ENCODE results near the gene TTC28.

The TTC28 gene

GRCh38 chr22:28408709-28409108, 270.9 kb downstream of the TTC28 start:
- in situ Hi-C loops (cut with MboI; ENCODE audit: low sequenced_read_pairs, unreplicated experiment), result no loop called here
- DNase-seq (ENCODE audit: low spot score), result no peak
- no peak for TF ChIP-seq CTCF (IDR thresholded peaks at IDR 0.05; ENCODE audit: borderline replicate concordance, control extremely low read depth, extremely low read depth, insufficient read depth, missing control alignments)

GRCh38 chr22:28407645-28408044, 272.0 kb downstream of the TTC28 start:
- DNase-seq (ENCODE audit: low spot score), result no peak
- in situ Hi-C loops (cut with MboI; ENCODE audit: low sequenced_read_pairs, unreplicated experiment), result no loop called here
- TF ChIP-seq CTCF (IDR thresholded peaks at IDR 0.05; ENCODE audit: borderline replicate concordance, control extremely low read depth, extremely low read depth, insufficient read depth, missing control alignments), result no peak

GRCh38 chr22:28406246-28406645, 273.4 kb downstream of the TTC28 start:
- no peak for TF ChIP-seq CTCF (IDR thresholded peaks at IDR 0.05; ENCODE audit: borderline replicate concordance, control extremely low read depth, extremely low read depth, insufficient read depth, missing control alignments)
- no peak for DNase-seq (ENCODE audit: low spot score)
- in situ Hi-C loops (cut with MboI; ENCODE audit: low sequenced_read_pairs, unreplicated experiment), result no loop called here

GRCh38 chr22:28405588-28405987, 274.1 kb downstream of the TTC28 start:
- in situ Hi-C loops (cut with MboI; ENCODE audit: low sequenced_read_pairs, unreplicated experiment), result no loop called here
- DNase-seq (ENCODE audit: low spot score), result no peak
- TF ChIP-seq CTCF (IDR thresholded peaks at IDR 0.05; ENCODE audit: borderline replicate concordance, control extremely low read depth, extremely low read depth, insufficient read depth, missing control alignments), result no peak

GRCh38 chr22:28402539-28402938, 277.1 kb downstream of the TTC28 start:
- peak; percentile 48 for DNase-seq (ENCODE audit: low spot score)
- in situ Hi-C loops (cut with MboI; ENCODE audit: low sequenced_read_pairs, unreplicated experiment), result no loop called here
- no peak for TF ChIP-seq CTCF (IDR thresholded peaks at IDR 0.05; ENCODE audit: borderline replicate concordance, control extremely low read depth, extremely low read depth, insufficient read depth, missing control alignments)

- in situ Hi-C loops (cut with MboI; ENCODE audit: low sequenced_read_pairs, unreplicated experiment), result no loop called here
- no peak for TF ChIP-seq CTCF (IDR thresholded peaks at IDR 0.05; ENCODE audit: borderline replicate concordance, control extremely low read depth, extremely low read depth, insufficient read depth, missing control alignments)
- no peak for DNase-seq (ENCODE audit: low spot score)
Measured at GRCh38 chr22:28402060-28402459, 277.6 kb downstream of the TTC28 start.

GRCh38 chr22:28398981-28399380, 280.7 kb downstream of the TTC28 start:
- no peak for TF ChIP-seq CTCF (IDR thresholded peaks at IDR 0.05; ENCODE audit: borderline replicate concordance, control extremely low read depth, extremely low read depth, insufficient read depth, missing control alignments)
- in situ Hi-C loops (cut with MboI; ENCODE audit: low sequenced_read_pairs, unreplicated experiment), result no loop called here

More at GRCh38 chr22:28398981-28399380, 280.7 kb downstream of the TTC28 start:
- DNase-seq (ENCODE audit: low spot score), result no peak
